SK-MEL-5 (cell line): ENCODE data around the gene MED12L. TPM values are rescaled to one million over a fixed set of nuclear protein-coding genes. Genes with fewer than 3 reads are reported as not detected.

Experiments
- DNase-seq: peaks from one replicate; pipeline ENCODE4 v3.0.0-alpha.2; 2016; ENCODE audit warnings: low read depth, low spot score
- in situ Hi-C: cut with HindIII; loops from 2 replicates; pipeline ENCODE4 v1.10.0; 2016; ENCODE audit warnings: low sequenced_read_pairs, high pct_unique_total_duplicates, low pct_unique_long_range_greater_than_20kb
- total RNA-seq: library from RNA; depleted of rRNA; stranded (reverse); fragments of >200 nt; shearing (Covaris generic); gene quantifications from 2 replicates; pipeline ENCODE4 v1.2.3, GENCODE V29; 2014

MED12L gene
- total RNA-seq, 1 experiment from 2014 or later = 0.92 TPM

DNA sequence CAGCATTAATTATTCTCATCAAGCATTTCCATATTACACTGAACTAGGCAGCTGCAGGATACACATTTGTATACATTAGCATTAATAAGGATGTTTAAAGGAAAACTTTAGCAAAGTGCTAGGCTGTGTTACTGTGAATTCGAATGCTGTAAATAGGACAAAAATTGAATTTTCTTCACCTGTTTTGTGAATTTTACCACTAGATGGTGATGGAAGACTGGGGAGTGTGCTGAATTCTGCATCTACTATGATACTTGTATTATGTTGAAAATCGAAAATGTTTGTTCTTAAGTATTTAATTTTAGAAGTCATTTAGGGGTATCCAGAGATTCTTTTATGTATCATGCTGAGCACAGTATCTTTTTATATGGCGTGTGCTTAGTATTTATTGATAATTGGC is 205.2 kb downstream of the MED12L start:
- peak; percentile 63 for DNase-seq
- in situ Hi-C loops = no loop called here

DNA sequence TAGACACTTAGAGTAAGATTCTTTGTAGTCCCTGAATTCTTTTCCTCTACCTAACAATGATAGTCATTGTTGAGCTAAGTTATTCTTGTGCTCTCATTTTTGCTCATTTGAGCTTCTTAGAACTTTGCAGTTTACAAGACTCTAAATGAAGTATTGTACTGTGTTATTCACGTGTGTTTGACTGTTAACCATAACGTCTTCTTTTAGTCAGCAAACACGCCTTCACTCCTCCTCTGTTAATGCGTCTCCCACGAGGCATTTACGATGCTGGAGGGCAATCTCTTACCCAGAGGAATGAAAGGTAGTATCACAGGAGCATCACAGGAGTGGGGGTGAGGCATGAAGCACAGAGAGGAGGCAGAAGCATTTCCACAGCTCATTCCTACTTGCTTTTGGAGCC is 207.7 kb downstream of the MED12L start:
- DNase-seq = peak; percentile 97
- in situ Hi-C loops = no loop called here

DNA sequence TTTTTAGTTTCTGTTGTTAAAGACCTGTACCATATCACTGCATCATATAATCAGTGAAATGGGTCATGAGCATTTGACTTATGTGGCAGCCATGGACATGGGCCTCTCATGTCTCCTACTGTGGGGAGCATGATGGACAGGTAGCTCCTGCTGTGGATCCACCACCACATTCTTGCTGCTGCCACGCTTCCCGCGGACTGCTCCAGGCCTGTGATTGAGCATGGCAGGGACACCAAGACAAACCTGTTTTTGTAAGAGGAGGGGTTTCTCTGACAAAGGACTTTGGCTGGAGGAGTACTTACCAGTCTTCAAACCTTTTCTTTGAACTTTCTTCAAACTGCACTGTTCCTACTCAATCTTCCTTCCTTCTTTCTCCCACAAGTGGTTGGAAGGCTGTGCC is 210.8 kb downstream of the MED12L start:
- in situ Hi-C loops = no loop called here
- no peak for DNase-seq

DNA sequence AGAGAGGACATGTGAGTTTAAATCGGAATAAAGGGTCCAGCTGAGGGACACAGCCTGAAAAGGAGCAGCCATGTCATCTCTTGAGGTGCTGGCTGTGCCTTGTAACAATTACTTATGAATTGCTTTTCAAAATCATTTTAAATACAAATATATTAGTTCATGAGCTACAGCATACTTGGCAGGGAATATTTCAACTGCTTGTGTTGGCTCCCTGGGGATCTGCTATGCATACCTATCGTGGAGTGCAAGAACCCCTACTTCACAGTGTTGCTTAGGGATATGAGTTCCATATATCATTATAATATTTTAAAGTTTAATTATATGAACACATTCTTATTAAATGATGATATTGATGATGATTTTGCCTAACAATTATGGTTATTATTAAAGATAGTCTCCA is 212.0 kb downstream of the MED12L start:
- in situ Hi-C loops = no loop called here
- no peak for DNase-seq

DNA sequence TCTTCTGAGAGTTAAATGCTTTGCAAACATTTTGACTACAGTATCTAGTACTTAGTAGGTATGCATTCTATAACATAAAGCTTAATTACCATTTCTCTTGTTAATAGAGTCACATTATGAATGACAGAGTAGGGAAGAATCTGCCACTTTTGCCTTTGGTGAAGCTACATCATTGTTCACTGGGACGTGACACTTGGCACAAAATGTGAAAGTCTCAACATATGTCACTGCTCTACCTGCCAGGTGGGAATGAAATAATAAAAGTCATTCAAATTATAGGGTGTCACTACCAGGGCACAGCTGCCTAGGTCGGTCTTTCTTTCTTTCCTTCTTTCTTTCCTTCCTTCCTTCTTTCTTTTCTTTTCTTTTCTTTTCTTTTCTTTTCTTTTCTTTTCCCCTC is 213.5 kb downstream of the MED12L start:
- in situ Hi-C loops = no loop called here

DNA sequence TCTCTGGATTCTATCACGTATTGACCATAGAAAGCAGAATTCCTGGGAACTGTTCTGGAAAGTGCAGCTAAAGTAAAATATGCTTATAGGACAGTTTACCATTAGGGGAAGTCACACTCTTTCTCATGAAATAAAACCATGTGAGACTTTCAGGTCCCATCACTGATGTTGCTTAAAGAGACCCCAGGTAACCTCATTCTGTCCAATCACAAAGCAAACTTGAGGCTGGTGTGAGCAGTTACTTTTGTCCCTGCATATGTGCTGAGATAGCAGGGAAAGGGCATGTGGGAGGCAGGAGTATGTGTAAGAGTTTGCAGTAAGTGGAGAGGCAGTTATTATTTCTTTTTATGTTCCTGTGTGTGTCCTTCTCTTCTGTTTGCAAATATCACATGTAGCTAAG is 215.1 kb downstream of the MED12L start:
- in situ Hi-C loops = no loop called here
- no peak for DNase-seq

More for the DNA sequence above, 213.5 kb downstream of the MED12L start:
- DNase-seq = no peak

DNA sequence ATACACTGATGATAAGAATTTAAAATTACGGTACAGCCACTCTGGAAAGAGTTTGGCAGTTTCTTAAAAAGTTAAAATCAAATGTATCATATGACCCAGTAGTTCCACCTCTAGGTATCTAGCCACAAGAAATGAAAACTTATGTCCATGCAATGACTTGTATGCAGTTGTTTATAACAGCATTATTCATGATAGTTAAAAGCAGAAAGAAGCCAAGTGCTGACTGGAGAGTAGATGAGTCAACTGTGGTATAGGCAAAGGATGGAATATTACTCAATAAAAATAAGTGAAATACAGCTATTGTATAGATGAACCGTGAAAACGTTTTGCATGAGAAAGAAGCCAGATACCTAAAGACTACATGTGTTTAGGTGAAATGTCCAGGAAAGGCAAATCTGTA is 216.3 kb downstream of the MED12L start:
- no peak for DNase-seq
- in situ Hi-C loops = no loop called here

DNA sequence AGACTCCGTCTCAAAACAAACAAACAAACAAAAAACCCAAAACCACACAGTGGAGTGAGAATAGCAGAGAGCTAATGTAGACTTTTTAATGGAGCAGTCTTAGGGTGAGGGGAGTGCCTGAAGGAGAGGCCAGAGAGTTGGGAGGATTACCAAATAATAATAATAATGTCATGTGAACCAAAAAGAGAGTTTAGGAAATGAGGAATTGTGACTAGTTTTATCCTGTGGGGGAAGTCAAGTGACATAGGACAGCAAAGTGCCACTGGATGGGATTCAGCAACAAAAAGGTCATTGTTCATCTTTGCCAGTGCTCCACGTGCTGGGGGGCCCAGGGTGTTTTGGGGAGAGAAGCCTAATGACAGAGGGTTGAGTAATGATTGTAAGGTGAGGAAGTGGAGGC is 218.3 kb downstream of the MED12L start:
- in situ Hi-C loops = no loop called here
- DNase-seq = no peak

DNA sequence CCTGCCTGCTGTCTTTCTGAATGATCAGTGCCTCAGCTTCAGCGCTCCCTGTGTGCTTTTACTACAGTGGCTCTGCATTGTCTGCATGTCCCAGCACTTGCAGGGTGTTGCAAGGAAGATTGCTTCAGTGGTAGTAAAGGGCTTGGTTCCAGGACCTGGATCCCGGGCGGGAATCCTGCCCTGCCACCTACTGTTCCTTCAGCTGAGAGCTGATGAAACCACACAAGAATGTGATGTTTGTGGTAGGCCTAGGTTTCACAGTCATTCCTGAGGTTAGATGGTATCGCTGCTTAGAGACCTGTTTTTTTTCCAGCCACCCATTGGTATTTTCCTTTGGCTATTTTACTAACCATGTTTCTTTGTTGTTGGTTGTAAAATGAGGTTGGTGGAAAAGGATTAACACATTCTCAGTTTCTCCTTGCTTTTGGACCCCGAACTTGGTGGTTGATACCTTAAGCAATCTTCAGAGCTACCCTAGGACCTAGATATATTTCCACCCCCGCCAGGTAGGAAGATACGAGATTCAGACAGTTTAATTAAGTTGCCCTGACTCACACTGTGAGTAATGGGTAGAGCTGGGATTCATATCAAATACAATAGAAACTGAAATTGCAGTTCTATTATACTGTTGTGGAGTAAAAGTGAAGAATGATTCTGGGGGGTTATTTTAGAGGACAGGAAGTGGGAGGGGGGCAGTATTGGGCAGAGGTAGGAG is 219.8 kb downstream of the MED12L start:
- peak; percentile 76 for DNase-seq
- in situ Hi-C loops = no loop called here

DNA sequence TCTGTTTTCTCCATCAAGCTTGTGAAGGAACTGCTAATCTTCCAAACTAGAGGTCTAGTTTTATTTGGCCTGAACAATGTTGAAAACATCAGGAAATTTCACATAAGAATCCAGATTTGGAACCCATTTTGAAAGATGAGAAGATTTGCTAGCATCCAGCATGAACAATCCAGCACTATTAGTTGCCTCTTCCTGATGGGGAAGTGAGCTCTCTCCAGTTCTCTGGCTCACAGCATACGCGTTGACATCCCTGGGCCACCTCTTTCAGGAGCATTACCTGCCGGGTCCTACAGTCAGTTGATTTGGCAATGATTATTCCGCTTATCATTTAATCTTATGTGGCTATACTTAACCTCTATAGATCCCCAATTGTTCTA is 220.3 kb downstream of the MED12L start:
- in situ Hi-C loops = no loop called here
- DNase-seq = no peak

DNA sequence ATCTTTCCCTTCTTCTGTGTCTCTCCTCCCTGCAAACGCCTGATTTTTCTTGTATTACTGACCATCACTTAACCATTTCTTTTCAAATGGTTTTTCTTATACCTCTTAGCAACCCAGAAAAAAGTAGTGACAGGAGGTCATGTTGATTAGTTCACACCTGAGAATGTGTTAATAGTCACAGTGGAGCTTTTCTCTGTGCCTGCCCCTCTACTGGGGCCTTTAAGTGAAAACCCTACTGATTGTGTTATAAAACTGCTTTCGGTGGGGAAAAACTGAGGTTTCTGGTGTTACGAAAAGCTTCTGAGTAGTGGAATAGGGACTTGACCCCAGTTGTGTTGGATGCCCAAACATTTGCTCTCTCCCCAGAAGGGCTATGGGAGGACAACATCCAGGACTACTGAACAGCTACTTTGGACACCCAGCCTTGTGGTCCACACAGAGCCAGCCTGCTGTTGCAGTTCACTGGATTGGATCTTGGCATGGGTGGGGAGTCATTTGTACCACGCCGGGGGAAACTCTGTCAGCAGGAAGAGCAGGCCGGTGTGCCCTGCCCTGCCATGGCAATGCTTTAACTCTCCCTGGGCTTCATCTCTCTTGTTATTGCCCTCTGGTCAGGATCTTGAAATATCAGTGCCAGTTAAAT is 220.8 kb downstream of the MED12L start:
- in situ Hi-C loops = no loop called here

DNA sequence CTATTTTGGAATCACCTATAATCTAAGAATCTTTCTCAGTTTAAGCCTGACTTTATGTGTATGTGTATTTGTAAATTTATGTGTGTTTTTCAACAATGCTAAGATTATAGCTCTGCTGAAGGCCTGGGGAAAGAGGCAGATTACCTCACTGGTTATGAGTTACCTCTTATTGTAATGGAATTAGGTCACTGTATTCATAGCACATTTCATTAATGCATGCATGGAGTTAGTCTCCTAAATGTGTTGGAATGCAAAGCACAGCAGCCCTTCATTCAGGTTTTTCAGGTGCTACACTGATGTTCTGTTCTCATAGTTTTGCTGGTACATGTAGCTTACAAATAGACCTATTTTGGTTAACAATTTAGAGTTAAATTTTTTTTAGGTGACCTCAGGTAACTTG is 221.7 kb downstream of the MED12L start:
- DNase-seq = no peak
- in situ Hi-C loops = no loop called here

More for the DNA sequence above, 220.8 kb downstream of the MED12L start:
- no peak for DNase-seq

DNA sequence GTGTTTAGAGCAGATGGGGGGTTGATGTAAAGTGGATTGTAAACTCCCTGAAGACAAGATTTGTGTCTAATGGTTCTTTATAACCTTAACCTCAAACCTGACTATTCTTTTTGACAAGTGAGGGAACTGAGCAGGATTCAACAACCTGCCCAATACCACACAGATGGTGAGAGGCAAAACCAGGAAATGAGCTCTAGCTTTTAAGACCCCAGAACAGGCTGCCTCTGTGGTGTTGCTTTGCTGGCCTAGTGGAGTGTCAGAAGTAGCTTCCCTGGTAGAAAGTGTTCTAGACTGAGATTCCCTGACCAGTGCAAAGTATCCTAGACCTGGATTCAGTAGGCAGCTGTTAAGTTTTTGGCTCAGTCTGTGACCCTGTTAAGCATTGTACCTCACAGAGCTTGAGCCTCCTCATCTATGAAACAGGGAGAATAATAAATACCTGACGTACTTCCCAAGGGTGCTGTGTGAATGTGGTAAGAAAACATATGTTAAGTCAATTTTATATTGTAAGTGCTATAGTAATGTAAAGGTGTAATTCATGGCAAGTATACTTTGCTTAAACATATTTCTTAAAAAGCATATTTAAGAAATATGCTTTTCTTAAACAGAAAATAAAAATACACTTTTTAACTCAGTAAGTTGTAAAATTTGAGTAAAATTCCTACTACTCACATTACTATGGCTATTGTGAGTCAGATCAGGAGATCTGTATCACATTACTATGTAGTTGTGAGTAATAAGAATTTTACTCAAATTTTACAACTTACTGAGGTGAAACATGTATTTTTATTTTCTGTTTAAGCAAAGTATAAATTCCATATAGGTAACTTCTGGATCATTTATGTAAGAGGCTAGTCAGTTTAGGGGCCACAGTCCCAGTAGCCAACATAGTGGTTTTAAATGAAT is 222.4 kb downstream of the MED12L start:
- in situ Hi-C loops = no loop called here
- DNase-seq = no peak

DNA sequence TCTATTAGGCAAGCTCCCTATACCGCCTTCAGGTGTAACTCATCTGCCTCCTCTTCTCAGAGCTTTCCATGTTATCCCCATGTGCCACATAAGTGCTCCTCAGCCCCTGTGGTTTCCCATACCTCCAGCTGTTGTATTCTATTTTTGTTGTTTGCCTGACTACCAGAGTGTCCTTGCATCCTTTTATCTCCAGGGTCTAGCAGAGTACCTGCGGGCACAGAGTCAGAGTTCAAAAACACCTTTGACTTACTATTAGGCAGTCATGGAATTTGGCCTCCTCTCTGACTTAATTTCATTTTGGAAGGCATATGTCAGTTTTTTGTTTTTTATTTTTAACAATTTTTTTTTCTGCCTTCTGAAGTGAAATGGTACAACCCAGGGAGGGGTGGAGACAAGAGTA is 224.1 kb downstream of the MED12L start:
- in situ Hi-C loops = no loop called here
- DNase-seq = no peak

DNA sequence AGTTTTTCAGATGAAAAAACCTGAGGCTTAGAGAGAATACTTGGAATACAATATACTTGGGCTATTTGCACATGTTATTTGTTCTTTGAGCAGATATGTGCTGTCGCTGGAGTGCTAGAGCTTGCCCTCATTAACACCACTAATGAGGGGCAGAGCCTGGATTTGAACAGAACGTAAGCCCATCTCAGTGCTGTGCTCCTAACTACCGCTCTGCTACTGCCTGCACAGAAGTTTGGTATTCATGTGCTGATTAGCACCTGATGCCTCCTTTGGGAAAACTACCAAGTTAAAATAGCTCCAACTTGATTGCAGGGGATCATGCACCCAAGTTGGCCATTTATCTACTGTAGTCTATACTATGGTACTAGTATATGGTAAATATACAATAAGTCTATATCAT is 227.5 kb downstream of the MED12L start:
- in situ Hi-C loops = no loop called here
- no peak for DNase-seq

DNA sequence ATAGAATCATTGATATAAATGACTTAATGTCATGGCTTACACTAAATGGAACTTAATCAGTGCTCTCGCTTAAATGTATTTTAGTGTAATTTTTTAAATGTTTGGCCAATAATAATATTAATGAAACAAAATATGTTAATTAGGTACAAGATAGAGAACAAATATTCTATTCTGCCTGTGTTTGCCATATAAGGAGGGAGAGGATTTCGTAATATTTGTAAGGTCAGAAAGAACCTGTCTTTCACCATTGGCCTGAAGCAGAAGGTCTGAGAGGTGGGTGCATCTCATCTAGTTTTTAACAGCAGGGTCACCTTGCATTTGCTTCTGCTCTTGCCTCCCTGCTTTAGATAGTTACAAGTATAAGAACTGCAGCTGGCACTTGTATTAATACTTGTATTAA is 228.7 kb downstream of the MED12L start:
- in situ Hi-C loops = no loop called here
- no peak for DNase-seq

DNA sequence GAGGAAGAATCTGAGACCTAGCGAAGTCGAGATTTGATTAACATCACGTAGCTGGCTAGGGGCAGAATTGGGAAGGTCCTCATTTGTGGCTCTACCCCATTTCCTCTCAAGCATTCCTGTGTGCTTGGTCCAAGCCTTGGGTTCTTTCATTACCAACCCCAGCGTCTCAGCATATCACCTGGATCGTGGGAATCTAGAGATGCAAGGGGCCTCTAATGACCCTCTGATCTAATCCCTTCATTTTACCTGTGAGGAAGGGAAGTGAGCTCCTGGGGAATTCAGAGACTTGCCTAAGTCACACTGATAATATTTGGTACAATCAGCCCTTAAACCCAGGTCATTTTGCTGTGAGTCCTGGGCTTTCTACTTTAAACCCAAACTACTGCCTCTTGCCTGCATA is 229.1 kb downstream of the MED12L start:
- no peak for DNase-seq
- in situ Hi-C loops = no loop called here

DNA sequence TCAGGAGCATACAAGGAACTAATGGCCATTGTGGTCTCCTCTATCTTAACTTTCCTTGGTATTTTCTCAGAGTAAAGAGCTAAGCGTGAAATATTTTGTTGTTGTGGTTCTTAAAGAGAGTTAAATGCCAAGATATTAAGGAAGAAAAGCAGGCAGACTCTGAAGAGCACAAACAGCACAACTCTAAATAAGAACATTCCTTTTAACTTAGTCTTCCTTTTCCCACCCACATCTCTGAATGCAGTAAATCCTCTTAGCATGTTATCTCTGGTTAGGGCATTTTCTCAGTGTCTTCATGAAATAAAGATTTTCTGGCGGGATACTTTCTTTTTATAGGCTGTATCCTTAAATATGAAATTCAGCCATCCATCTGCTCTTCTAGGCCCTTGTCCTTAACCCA is 229.7 kb downstream of the MED12L start:
- DNase-seq = no peak
- in situ Hi-C loops = no loop called here

DNA sequence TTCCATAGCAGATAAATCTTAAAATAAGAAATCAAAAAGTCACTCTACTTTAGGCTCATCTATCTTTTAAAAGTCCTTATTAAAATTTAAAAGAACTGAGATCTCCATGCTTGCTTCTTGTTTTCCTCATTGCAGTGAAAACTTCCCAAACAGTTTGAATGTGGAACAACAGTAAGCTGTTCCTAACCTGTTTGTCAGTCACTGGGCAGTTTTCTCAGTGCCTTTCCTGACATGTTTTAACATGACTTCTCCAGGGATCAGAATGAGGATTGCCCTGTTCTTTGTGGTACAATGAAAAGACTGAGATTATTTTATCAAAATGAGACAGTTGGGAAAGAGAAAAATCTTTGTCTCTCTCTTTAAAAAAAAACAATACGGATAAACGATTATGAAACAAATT is 230.4 kb downstream of the MED12L start:
- no peak for DNase-seq
- in situ Hi-C loops = no loop called here
